Left kidney (tissue), 8 donors: Measurements from ENCODE around the gene ACCS. TPM values are rescaled to one million over a fixed set of nuclear protein-coding genes. Genes with fewer than 3 reads are reported as not detected.
A peak's percentile ranks its signal among the peaks of the same experiment; 100 is the strongest.

Experiments
- DNase-seq: peaks from one replicate; pipeline ENCODE4 v3.0.0-alpha.2; 2013
- long read RNA-seq, 8 donors: transcript quantifications; one replicate each; lab custom pipeline, GENCODE V29; 2026
- polyA plus RNA-seq: library from polyadenylated mRNA; unstranded; fragments of 120-200 nt; gene quantifications from one replicate; pipeline ENCODE4 v1.2.1, GENCODE V29; 2013; ENCODE audit not compliant: insufficient read length

Gene ACCS, protein sequence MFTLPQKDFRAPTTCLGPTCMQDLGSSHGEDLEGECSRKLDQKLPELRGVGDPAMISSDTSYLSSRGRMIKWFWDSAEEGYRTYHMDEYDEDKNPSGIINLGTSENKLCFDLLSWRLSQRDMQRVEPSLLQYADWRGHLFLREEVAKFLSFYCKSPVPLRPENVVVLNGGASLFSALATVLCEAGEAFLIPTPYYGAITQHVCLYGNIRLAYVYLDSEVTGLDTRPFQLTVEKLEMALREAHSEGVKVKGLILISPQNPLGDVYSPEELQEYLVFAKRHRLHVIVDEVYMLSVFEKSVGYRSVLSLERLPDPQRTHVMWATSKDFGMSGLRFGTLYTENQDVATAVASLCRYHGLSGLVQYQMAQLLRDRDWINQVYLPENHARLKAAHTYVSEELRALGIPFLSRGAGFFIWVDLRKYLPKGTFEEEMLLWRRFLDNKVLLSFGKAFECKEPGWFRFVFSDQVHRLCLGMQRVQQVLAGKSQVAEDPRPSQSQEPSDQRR
- 48.0 TPM for polyA plus RNA-seq
- long read RNA-seq, donor 1: 0 reads
- long read RNA-seq, donor 2, partial matches to known transcripts: 0 of 4 reads
- long read RNA-seq, donor 2, other reads (novel, unspliced or antisense): 0 of 4 reads
- long read RNA-seq, donor 3, partial matches to known transcripts: 0 of 3 reads
- long read RNA-seq, donor 3, other reads (novel, unspliced or antisense): 0 of 3 reads
- long read RNA-seq, donor 4: 0 reads
- long read RNA-seq, donor 5, partial matches to known transcripts: 0 of 1 reads
- long read RNA-seq, donor 5, other reads (novel, unspliced or antisense): 0 of 1 reads
- long read RNA-seq, donor 6, partial matches to known transcripts: 0 of 1 reads
- long read RNA-seq, donor 6, other reads (novel, unspliced or antisense): 0 of 1 reads
- long read RNA-seq, donor 7, partial matches to known transcripts: 10 of 11 reads
- long read RNA-seq, donor 7, other reads (novel, unspliced or antisense): 0 of 11 reads
- long read RNA-seq, donor 8: 0 reads

DNA sequence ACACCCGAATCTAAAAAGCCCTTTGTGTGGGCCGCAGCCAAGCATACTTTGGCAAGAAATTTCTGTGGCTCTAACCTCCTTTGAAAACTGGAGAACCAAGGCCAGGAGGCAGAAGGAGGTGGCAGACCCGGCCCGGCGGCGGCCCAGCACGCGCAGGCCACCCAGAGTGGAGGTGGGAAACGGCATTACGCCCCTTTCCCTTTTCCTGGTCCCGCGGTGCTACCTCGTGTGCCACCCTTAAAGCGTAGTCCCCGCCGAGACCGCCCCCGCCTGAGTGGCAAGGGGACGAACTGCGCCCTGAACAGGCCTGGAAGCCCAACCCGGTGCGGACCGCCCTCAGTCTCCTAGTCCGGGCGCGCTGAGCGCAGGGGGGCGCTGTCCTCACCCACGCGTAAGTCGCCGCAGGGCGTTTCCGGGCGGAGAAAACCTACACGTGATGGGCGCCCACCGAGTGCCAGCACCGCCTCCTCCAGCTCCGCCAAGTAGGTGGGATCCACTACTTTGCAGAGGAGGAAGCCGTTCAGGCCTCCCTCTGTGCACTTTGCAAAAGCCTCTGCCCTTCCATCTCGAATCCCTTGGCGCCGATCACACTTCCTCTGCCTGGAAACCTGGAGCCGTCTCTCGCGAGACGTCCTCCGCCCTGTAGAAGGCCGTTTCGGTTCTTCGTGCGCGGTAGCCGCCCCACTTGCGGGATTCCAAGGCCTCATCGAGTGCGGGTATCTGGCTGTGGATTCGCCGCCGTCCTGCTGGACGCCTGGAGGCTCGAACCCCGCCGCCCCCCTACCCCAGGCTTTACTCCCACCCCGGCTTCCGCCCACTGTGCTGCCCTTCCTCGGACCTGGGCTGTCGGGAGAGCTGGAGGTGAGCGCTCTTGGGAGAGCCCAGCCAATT is at the start of gene ACCS:
Gene ACCS, plus strand, starts transcription at position 430 of the 891 bp plus-strand sequence. CDS start 1,358 bp downstream, outside the sequence.
- peak; percentile 91 for DNase-seq

- DNase-seq: no peak
Measured at GRCh38 chr11:44016546-44017442, 49.3 kb upstream of the ACCS start.

GRCh38 chr11:44017443-44018126 is 48.5 kb upstream of the ACCS start:
- no peak for DNase-seq

DNA sequence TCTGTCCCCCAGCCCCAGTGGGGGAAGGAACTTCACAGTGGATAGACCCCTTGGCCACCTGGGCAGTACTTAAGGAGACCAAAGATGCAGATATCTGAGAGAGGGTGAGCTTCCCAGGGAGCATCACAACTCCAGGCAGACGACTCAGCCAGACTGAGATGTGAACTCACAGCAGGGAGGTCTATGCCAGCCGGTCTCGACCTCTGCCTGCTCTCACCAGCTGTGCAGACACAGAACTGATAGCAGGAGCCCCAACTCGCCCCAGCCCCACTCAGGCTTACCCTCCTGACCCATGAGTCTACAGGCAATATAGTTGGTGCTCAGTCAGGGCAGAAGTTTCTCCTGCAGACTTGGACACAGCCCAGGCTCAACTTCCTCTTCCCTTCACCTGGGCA is 47.9 kb upstream of the ACCS start:
- no peak for DNase-seq

DNA sequence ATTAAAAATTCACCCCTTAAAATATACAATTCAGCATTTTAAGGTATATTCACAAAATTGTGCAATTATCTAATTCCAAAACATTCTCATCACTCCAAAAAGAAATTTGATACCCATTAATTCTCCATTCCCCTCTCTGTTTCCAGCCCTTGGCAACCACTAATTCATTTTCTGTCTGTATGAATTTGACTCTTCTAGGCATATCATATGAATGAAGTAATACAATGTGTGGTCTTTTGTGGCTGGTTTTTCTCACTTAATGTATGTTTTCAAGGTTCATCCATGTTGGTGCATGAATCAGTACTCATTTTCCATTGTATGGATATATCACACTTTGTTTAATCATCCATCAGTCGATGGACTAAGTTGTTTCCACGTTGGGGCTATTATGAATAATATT is 47.2 kb upstream of the ACCS start:
- DNase-seq: no peak

- no peak for DNase-seq
Measured at GRCh38 chr11:44024977-44025376, 41.1 kb upstream of the ACCS start.

DNA sequence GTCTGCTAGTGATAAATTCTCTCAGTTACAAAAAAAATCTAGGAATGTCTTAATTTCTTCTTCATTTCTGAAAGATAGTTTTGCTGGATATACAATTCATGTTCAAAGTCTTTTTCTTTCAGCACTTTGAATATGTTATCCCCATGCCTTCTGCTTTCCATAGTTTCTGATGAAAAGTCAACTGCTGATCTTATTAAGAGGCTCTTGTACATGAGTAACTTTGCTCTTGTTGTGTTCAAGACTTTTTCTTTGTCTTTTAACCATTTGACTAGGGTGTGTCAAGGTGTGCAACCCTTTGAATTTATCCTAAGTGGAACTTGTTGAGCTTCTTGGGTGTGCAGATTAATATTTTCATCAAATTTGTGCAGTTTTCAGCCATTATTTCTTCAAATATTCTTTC is 40.3 kb upstream of the ACCS start:
- no peak for DNase-seq

GRCh38 chr11:44028401-44028800 is 37.7 kb upstream of the ACCS start:
- DNase-seq: no peak

GRCh38 chr11:44028816-44029506 is 37.1 kb upstream of the ACCS start:
- no peak for DNase-seq

DNA sequence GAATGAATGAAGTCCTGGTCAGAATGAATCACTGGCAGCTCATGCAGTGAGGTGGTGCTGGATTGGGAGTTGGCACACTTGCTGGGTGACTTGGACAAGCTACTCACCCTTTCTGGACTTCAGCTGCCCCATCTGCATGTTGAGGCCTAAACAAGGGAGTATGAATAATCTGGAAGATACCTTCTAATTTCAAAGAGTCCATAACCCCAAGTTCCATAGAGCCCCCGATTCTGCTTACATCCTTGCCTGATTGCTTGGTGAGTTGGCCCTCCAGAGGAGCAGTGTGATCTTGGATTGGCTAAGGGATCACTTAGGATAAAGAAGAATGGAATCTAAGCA is 36.6 kb upstream of the ACCS start:
- DNase-seq: no peak

GRCh38 chr11:44029977-44030911 is 35.8 kb upstream of the ACCS start:
- peak; percentile 42 for DNase-seq

DNA sequence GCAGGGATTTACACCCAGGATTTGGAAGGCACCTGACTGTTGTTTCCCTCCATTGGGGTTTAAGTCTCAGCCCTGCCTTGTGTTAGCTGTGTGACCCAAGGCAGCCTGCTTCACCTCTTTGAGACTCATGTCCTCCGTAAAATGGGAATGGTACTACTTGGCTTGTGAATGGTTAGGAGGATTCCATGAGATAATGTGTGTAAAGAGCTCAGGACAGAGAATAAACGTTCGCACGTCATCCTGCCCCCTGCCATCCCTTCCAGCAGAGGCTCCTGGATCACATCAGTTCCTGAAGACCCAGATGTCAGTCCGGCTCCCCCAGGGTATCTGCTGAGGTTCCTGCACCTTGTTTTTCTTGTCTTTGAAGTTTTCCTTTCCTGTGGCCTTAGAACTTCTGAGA is 35.1 kb upstream of the ACCS start:
- no peak for DNase-seq

DNA sequence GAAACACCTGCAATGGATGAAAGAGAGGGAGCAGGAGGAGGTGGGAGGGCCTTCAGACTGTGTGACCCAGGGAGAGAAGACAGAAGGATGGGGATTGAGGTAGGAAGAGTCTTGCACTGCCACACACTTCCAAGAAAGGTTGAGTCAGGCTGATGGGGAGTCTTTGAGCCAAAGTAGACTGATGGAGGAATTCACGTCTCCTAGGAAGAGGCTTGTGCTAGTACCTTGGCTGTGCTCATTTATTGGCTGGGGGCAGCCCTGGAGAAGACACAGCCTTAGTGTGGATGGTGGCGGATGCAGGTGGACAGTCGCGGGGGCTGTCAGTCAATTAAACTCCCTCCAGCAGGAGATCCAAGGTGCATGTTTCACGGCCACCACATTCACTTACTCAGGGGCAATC is 34.5 kb upstream of the ACCS start:
- no peak for DNase-seq

DNA sequence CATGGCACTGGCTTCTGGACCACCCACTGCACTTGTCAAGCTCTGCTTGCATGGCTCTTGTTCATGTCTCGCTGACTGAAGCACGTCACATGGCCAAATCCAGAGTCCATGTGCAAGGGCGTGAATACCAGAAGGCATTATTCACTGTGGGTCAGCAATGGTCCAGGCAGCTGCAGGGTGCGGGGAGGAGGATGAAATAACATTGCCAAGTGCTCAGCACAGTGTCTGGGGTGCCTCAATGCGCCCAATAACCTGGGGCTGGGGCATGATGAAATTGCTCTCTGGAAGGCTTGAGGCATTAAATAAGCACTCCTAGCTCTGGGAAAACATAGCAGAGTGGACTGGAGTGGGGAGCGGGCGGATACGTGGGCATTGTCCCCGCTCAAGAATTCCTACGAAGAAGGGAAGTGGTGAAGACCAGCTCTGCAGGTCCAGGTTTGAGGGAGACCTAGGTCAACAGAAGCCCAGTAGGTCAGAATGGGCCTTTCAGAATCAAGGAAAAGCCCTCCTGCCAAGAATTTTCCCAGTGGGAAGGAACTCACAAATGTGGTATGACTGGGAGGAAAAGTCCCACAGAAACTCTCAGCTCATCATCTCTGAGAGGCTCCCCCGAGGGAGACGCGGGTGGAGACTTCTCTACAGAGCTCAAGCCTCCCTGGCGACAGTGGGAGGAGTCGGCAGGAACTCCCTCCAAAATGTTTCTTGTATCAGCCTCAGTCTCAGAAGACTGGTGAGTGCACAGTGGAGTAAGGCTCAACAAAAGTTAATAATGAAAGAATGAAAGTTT is 33.6 kb upstream of the ACCS start:
- DNase-seq: no peak

DNA sequence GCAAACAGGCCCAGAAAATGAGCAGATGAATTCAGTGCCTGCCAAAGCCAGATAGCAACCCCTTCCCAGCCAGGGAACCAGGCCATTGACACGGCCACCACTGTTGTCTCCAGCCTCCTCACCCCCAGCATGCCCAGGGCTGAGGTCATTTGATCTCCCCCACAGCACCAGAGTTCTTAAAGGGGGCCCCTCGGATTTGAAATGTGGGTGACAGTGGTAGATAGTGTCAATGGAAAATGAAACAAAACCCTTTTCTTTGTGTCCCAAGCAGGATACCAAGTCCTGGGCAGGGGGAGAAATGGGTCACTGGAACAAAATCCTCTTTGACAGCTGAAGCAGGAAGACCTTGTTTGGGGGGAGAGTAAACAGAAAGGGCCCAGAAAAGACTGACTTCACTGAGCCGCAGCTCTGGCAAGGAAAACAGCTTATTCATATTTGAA is 32.6 kb upstream of the ACCS start:
- no peak for DNase-seq

DNA sequence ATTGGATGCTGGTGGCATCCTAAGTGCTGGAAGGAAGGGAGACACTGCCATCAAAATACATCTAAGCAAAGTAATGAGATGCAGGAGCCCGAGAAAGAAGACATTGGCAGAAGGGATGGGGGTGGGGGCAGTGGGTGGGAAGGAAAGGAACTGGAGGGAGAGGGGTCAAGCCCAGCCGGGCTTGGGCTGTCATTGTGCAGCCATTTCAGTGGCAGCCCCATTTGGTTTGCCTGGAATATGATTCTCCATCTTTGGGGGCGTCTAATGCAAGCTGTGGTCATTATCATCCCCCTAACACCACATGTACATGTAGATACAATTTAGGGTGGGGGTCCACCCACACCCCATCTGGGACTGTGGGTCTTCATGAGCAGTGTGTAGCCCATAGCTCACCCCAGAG is 32.2 kb upstream of the ACCS start:
- no peak for DNase-seq

GRCh38 chr11:44034639-44035038 is 31.4 kb upstream of the ACCS start:
- no peak for DNase-seq
